ENCODE results near the gene SETD1B.

GRCh38 chr12:121789800-121790728 is 13.7 kb upstream of the SETD1B start:
- TF ChIP-seq, protein P1, sequence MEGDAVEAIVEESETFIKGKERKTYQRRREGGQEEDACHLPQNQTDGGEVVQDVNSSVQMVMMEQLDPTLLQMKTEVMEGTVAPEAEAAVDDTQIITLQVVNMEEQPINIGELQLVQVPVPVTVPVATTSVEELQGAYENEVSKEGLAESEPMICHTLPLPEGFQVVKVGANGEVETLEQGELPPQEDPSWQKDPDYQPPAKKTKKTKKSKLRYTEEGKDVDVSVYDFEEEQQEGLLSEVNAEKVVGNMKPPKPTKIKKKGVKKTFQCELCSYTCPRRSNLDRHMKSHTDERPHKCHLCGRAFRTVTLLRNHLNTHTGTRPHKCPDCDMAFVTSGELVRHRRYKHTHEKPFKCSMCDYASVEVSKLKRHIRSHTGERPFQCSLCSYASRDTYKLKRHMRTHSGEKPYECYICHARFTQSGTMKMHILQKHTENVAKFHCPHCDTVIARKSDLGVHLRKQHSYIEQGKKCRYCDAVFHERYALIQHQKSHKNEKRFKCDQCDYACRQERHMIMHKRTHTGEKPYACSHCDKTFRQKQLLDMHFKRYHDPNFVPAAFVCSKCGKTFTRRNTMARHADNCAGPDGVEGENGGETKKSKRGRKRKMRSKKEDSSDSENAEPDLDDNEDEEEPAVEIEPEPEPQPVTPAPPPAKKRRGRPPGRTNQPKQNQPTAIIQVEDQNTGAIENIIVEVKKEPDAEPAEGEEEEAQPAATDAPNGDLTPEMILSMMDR (IDR thresholded peaks at IDR 0.05; ENCODE audit: low read depth, low read length, poor library complexity, severe bottlenecking), result no peak
- TF ChIP-seq EZH2phosphoT487 (IDR thresholded peaks at IDR 0.05; ENCODE audit: borderline replicate concordance, low read length), result no peak

All from DOHH2 (cell line).